Measurements from ENCODE around the gene NPTX1. TPM values are rescaled to one million over a fixed set of nuclear protein-coding genes. Genes with fewer than 3 reads are reported as not detected.

NPTX1 gene
- total RNA-seq, 1 experiment from 2014 or later = 1.6 TPM

DNA sequence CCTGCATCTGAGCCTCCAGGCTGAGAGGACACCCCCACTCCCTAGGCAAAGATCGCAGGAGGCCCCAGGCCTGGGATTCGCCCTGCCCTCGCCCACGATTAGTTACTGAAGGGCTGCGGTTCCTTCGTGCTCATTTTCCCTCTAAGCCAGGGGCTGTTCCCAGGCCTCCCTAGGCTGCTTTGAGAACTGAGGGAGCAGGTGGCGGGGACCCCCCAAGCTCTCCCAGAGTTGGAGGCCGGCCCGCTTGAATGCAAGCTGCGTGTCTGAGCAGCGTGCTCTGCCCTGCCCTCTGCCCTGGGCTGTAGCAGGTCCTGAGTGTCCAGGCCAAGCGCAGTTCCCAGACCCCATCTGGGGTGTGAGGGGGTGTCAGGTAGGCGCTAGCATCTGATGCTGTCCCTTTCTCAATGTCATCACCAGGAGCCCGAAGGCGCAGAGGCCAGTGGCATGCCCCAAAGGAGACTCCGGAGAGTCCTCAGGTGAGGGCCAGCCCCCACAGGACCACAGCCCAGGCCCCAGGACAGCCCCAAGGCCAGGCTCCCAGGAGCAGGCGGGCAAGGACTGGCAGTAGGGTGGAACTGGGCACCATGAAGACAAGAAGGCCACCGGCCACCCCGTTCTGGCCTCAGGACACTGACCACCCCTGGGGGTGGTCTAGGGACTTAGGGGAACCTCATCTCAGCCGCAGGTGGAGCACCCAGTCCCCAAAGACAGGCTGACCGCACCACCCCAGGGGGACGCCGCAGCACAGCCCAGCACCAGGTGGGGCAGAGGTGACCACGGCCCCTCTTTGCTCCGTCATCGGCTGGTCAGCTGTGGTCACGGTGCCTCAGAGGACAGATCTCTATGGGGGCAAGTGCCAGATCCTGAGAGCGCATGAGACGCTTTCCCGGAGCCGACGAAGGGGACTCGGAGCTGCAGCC is 46.8 kb downstream of the NPTX1 start:
- no peak for DNase-seq
- no peaks in the 10 kb centered on the region for H3K27me3 ChIP-seq (ENCODE audit: control insufficient read depth, insufficient read depth, low read length)
- no peak overlapping the region for H3K4me3 ChIP-seq (ENCODE audit: insufficient read depth, low read depth, low read length)
- H3K36me3 ChIP-seq (replicated peaks; ENCODE audit: control insufficient read depth, insufficient read depth, low read length) = no peaks in the 10 kb centered on the region

- no peaks in the 10 kb centered on the region for H3K27me3 ChIP-seq (ENCODE audit: control insufficient read depth, insufficient read depth, low read length)
- no peak overlapping the region for H3K4me3 ChIP-seq (ENCODE audit: insufficient read depth, low read depth, low read length)
- peak; percentile 47 for DNase-seq
- H3K36me3 ChIP-seq (replicated peaks; ENCODE audit: control insufficient read depth, insufficient read depth, low read length) = no peaks in the 10 kb centered on the region
Observed at GRCh38 chr17:80428796-80429195, 47.6 kb downstream of the NPTX1 start.

DNA sequence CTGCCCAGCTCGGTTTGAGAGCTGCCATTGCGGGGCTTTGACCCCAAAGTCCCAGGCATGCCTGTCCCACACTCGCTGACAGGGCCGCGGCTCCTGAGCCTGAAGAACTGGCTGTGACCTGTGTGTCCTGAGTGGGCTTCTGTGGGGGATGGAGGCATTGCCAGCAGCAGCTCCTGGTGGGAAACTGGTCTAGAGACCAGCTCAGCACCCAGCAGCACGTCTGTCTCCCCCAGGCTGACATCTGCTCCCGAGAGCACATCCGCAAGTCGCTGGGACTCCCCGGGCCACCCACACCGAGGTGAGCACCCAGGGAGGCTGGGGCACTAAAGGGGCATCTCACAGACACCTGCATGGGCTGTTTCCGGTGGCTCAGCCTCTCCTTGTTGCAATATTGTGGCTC is 48.0 kb downstream of the NPTX1 start:
- peak; percentile 46 for DNase-seq
- Histone ChIP-seq H3K36me3 (replicated peaks; ENCODE audit: control insufficient read depth, insufficient read depth, low read length) (no peaks in the 10 kb centered on the region), H3K4me3 (ENCODE audit: insufficient read depth, low read depth, low read length) (no peak overlapping the region), H3K27me3 (ENCODE audit: control insufficient read depth, insufficient read depth, low read length) (no peaks in the 10 kb centered on the region)

GRCh38 chr17:80427366-80428282 is 48.8 kb downstream of the NPTX1 start:
- Histone ChIP-seq H3K36me3 (replicated peaks; ENCODE audit: control insufficient read depth, insufficient read depth, low read length) (no peaks in the 10 kb centered on the region), H3K4me3 (ENCODE audit: insufficient read depth, low read depth, low read length) (no peak overlapping the region), H3K27me3 (ENCODE audit: control insufficient read depth, insufficient read depth, low read length) (no peaks in the 10 kb centered on the region)
- peak; percentile 81 for DNase-seq

- H3K36me3 ChIP-seq (replicated peaks; ENCODE audit: control insufficient read depth, insufficient read depth, low read length) = no peaks in the 10 kb centered on the region
- H3K4me3 ChIP-seq (ENCODE audit: insufficient read depth, low read depth, low read length) = no peak overlapping the region
- DNase-seq = peak; percentile 99
- H3K27me3 ChIP-seq (ENCODE audit: control insufficient read depth, insufficient read depth, low read length) = no peaks in the 10 kb centered on the region
Observed at GRCh38 chr17:80426671-80427326, 49.6 kb downstream of the NPTX1 start.

- H3K4me3 ChIP-seq (ENCODE audit: insufficient read depth, low read depth, low read length) = no peak overlapping the region
- peak; percentile 55 for DNase-seq
- no peaks in the 10 kb centered on the region for H3K27me3 ChIP-seq (ENCODE audit: control insufficient read depth, insufficient read depth, low read length)
- no peaks in the 10 kb centered on the region for H3K36me3 ChIP-seq (replicated peaks; ENCODE audit: control insufficient read depth, insufficient read depth, low read length)
Observed at GRCh38 chr17:80425835-80426426, 50.5 kb downstream of the NPTX1 start.

GRCh38 chr17:80424878-80425765 is 51.3 kb downstream of the NPTX1 start:
- no peaks in the 10 kb centered on the region for H3K27me3 ChIP-seq (ENCODE audit: control insufficient read depth, insufficient read depth, low read length)
- H3K4me3 ChIP-seq (ENCODE audit: insufficient read depth, low read depth, low read length) = no peak overlapping the region
- H3K36me3 ChIP-seq (replicated peaks; ENCODE audit: control insufficient read depth, insufficient read depth, low read length) = no peaks in the 10 kb centered on the region
- peak; percentile 80 for DNase-seq

DNA sequence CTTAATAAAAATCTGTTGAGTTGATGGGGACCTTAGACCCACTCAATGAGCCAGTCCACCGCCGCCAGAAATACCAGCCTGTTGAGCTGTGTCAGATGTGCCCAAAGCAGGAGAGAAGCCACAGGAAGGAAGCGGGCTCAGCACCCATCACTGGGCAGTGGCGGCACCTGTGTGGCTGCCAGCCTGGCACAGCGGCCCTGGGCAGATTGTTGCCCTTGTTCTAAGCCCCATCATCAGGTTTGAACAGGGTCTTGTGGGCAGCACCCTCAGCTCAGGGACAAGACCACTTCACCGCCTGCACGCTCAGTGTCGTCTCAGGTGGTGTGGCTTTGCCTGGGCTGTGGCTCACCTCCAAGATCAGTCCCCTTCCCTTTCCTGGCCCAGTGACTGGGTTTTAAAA is 52.1 kb downstream of the NPTX1 start:
- no peaks in the 10 kb centered on the region for H3K36me3 ChIP-seq (replicated peaks; ENCODE audit: control insufficient read depth, insufficient read depth, low read length)
- no peaks in the 10 kb centered on the region for H3K27me3 ChIP-seq (ENCODE audit: control insufficient read depth, insufficient read depth, low read length)
- no peak overlapping the region for H3K4me3 ChIP-seq (ENCODE audit: insufficient read depth, low read depth, low read length)
- DNase-seq = peak; percentile 25

GRCh38 chr17:80423536-80424225 is 52.7 kb downstream of the NPTX1 start:
- no peak overlapping the region for H3K4me3 ChIP-seq (ENCODE audit: insufficient read depth, low read depth, low read length)
- DNase-seq = peak; percentile 57
- no peaks in the 10 kb centered on the region for H3K36me3 ChIP-seq (replicated peaks; ENCODE audit: control insufficient read depth, insufficient read depth, low read length)
- no peaks in the 10 kb centered on the region for H3K27me3 ChIP-seq (ENCODE audit: control insufficient read depth, insufficient read depth, low read length)

GRCh38 chr17:80422981-80423380 is 53.4 kb downstream of the NPTX1 start:
- Histone ChIP-seq H3K36me3 (replicated peaks; ENCODE audit: control insufficient read depth, insufficient read depth, low read length) (no peaks in the 10 kb centered on the region), H3K27me3 (ENCODE audit: control insufficient read depth, insufficient read depth, low read length) (no peaks in the 10 kb centered on the region), H3K4me3 (ENCODE audit: insufficient read depth, low read depth, low read length) (no peak overlapping the region)
- peak; percentile 46 for DNase-seq

DNA sequence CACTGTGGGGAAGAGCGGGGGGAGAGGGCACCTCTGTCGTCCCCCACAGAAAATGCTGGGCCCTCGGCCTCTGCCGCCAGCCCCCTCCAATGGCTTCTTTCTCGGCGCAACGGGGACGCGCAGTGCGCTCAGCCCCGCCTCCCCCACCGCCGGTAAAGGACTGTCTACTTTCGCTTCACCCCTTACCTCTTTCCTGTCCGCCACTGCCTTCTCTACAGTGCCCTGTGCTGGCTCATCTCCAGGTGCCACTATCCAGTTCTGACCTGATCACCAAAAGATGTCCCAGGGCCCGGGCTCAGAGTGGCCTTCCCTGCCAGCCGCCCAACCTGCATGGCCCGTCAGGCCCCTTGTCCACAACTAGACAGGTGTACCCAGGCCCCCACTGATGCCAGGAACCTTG is 54.1 kb downstream of the NPTX1 start:
- DNase-seq = peak; percentile 44
- H3K27me3 ChIP-seq (ENCODE audit: control insufficient read depth, insufficient read depth, low read length) = no peaks in the 10 kb centered on the region
- H3K36me3 ChIP-seq (replicated peaks; ENCODE audit: control insufficient read depth, insufficient read depth, low read length) = peaks cover 3% of the 10 kb centered on the region
- no peak overlapping the region for H3K4me3 ChIP-seq (ENCODE audit: insufficient read depth, low read depth, low read length)

- Histone ChIP-seq H3K4me3 (ENCODE audit: insufficient read depth, low read depth, low read length) (no peak overlapping the region), H3K27me3 (ENCODE audit: control insufficient read depth, insufficient read depth, low read length) (no peaks in the 10 kb centered on the region), H3K36me3 (replicated peaks; ENCODE audit: control insufficient read depth, insufficient read depth, low read length) (peaks cover 3% of the 10 kb centered on the region)
- DNase-seq = peak; percentile 67
Observed at GRCh38 chr17:80421381-80422090, 54.9 kb downstream of the NPTX1 start.
